ENCODE measurements around the gene BRINP1.

BRINP1 gene

DNA sequence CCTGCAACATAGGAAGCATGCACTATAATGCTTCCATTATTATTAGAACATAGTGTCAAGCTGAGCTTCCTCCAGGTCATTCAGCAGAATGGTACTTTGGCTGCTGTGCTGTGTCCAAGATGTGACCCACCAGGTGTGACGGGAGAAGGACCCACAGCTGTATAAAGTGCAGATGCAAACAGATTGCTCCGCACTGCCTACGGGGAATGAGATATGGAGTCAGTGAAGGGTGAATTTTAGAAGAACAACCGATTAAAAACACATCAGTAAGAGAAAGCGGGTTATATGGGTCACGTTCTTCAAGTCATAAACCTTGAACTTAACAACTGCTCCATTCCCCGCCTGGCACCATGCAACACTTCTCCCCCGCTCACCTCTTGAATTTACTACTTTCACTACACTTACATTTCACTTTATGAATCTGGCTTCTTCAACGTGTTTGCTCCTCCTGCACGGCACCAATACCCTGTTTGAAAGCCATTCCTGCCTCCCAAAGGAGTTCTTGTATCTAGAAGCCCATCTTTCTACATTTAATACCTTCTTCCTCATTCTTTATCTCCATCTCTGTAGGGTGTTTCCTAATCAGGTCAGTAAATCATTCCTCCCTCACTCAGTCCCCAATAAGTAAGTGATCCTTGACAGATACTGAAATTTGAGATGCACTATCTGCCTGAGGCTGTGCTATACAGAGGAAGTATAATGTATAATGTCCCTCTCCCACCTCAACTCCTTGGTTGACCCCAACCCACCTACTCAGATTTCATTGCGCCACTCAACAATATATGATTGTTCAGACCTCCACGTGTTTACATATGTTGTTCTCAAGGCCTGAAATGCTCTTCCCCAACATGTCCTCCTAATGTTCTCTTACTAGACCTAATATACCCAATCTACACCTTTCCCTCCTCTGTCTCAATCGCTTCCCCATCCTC, 25.9 kb downstream of the BRINP1 start:
- no peaks in the 10 kb centered on the region for H3K27me3 ChIP-seq (ENCODE audit: control insufficient read depth in 2 of 2, insufficient read depth in 2 of 2, low read length in 2 of 2)
- H3K4me3 ChIP-seq (ENCODE audit: low read length in 2 of 2): no peak overlapping the region
- no peaks in the 10 kb centered on the region for H3K9me3 ChIP-seq (ENCODE audit: control insufficient read depth in 2 of 2, low read length in 2 of 2)
- H3K36me3 ChIP-seq (ENCODE audit: control insufficient read depth in 2 of 2, insufficient read depth in 2 of 2, low read length in 2 of 2): no peaks in the 10 kb centered on the region
- no peaks in the 10 kb centered on the region for H3K4me1 ChIP-seq (ENCODE audit: control insufficient read depth in 2 of 2, insufficient read depth in 2 of 2, low read length in 2 of 2)
- H3K27ac ChIP-seq (ENCODE audit: low read depth in 2 of 2, low read length in 2 of 2): no peak overlapping the region
- no peak overlapping the region for H3K9ac ChIP-seq (ENCODE audit: low read depth in 1 of 2, low read length in 2 of 2)

DNA sequence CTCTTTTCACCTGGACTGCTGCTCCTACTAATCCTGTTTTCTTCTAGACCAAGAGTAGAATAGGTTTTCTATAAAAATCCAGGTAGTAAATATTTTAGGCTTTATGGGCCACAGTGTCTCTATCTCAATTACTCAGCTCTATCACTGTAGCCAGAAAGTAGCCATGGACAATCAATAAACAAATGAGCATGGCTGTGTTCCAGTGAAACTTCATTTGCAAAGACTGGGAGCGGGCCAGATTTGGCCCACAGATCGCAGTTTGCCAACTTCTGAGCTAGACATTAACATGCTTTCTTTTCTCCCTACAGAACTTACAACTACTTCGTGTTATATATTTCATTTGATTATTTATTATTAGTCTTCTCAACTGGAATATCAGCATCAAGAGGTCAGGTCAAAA, 30.2 kb downstream of the BRINP1 start:
- H3K4me3 ChIP-seq (ENCODE audit: low read length in 2 of 2): no peak overlapping the region
- no peaks in the 10 kb centered on the region for H3K27me3 ChIP-seq (ENCODE audit: control insufficient read depth in 2 of 2, insufficient read depth in 2 of 2, low read length in 2 of 2)

DNA sequence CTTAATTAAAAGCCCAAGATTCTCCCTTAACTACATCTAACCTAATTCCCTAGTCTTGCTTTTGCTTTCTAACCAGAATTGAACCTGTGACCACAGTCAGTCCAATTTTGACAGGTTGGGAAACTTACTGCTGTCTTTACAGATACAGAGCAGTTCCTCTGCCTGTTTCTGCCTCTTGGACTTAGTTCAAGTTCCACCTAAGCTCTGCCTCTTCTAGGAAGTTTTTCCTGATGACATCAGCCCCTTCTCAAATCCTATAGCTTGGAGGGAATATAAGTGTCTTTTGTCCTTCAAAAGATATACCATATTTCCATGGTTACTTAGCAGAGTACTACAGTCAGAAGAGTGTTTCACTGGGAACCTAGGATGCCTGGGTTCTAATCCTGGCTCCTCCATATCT, 31.7 kb downstream of the BRINP1 start:
- H3K9ac ChIP-seq (ENCODE audit: low read depth in 1 of 2, low read length in 2 of 2): no peak overlapping the region
- H3K9me3 ChIP-seq (ENCODE audit: control insufficient read depth in 2 of 2, low read length in 2 of 2): no peaks in the 10 kb centered on the region
- no peaks in the 10 kb centered on the region for H3K4me1 ChIP-seq (ENCODE audit: control insufficient read depth in 2 of 2, insufficient read depth in 2 of 2, low read length in 2 of 2)
- no peaks in the 10 kb centered on the region for H3K27me3 ChIP-seq (ENCODE audit: control insufficient read depth in 2 of 2, insufficient read depth in 2 of 2, low read length in 2 of 2)
- no peak overlapping the region for H3K27ac ChIP-seq (ENCODE audit: low read depth in 2 of 2, low read length in 2 of 2)
- H3K36me3 ChIP-seq (ENCODE audit: control insufficient read depth in 2 of 2, insufficient read depth in 2 of 2, low read length in 2 of 2): no peaks in the 10 kb centered on the region
- no peak overlapping the region for H3K4me3 ChIP-seq (ENCODE audit: low read length in 2 of 2)

More for the DNA sequence above, 30.2 kb downstream of the BRINP1 start:
- H3K36me3 ChIP-seq (ENCODE audit: control insufficient read depth in 2 of 2, insufficient read depth in 2 of 2, low read length in 2 of 2): no peaks in the 10 kb centered on the region
- H3K27ac ChIP-seq (ENCODE audit: low read depth in 2 of 2, low read length in 2 of 2): no peak overlapping the region
- no peak overlapping the region for H3K9ac ChIP-seq (ENCODE audit: low read depth in 1 of 2, low read length in 2 of 2)
- no peaks in the 10 kb centered on the region for H3K4me1 ChIP-seq (ENCODE audit: control insufficient read depth in 2 of 2, insufficient read depth in 2 of 2, low read length in 2 of 2)
- no peaks in the 10 kb centered on the region for H3K9me3 ChIP-seq (ENCODE audit: control insufficient read depth in 2 of 2, low read length in 2 of 2)

DNA sequence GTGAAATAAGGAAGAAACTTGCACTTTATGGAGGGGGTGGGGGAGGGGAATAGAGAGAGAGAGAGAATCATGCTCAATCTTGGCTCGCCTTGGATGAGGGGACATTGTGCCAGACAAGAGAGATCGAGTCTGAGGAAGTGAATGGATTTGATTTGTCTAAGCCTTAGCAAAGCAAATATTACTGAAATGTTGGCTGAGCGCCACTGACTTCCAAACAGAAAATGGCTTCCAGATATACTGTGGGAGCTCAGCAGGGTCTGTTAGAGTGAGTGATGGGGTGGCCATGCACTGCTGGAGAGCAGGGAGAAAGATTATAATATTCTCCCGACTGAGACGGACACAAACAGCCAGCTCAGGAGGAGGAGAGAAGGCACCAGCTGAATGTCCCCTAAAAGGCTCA, 34.5 kb downstream of the BRINP1 start:
- no peaks in the 10 kb centered on the region for H3K9me3 ChIP-seq (ENCODE audit: control insufficient read depth in 2 of 2, low read length in 2 of 2)
- H3K36me3 ChIP-seq (ENCODE audit: control insufficient read depth in 2 of 2, insufficient read depth in 2 of 2, low read length in 2 of 2): no peaks in the 10 kb centered on the region
- H3K27me3 ChIP-seq (ENCODE audit: control insufficient read depth in 2 of 2, insufficient read depth in 2 of 2, low read length in 2 of 2): no peaks in the 10 kb centered on the region
- no peak overlapping the region for H3K27ac ChIP-seq (ENCODE audit: low read depth in 2 of 2, low read length in 2 of 2)
- H3K4me3 ChIP-seq (ENCODE audit: low read length in 2 of 2): no peak overlapping the region
- H3K9ac ChIP-seq (ENCODE audit: low read depth in 1 of 2, low read length in 2 of 2): no peak overlapping the region
- H3K4me1 ChIP-seq (ENCODE audit: control insufficient read depth in 2 of 2, insufficient read depth in 2 of 2, low read length in 2 of 2): no peaks in the 10 kb centered on the region

DNA sequence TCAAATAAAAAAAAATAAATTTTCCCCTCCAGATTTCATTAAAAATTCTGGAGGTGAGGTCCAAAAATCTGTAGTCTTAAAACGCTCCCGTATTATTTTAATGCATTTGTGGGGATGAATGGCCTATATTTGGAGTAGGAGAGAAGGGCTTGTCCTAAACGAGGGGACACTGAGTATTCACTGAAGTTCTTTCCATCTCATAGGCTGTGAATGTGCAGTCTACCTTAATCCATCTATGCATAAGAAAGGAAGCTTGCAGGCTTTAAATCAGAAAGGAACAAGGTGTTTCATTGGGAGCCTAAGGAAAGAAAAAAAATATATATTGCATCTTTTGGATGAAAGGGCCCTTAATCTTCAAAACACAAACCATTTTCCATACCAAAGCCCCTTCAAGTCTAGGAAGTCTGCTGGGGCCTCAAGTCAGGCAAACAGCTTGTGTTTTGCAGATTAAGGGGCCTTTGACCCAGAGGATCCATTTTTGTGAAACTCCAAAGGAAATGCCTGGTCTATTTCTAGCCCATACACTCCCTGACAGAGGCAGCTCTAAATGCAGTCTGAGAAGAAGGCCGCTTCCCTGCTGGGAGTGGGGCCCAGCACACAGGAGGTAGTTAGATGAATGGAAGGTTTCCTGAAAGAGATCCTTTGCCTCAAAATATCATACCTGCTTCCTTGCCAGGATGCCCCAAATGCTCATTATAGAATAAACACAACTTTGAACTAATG, 35.6 kb downstream of the BRINP1 start:
- H3K9ac ChIP-seq (ENCODE audit: low read depth in 1 of 2, low read length in 2 of 2): no peak overlapping the region
- H3K36me3 ChIP-seq (ENCODE audit: control insufficient read depth in 2 of 2, insufficient read depth in 2 of 2, low read length in 2 of 2): no peaks in the 10 kb centered on the region
- H3K27me3 ChIP-seq (ENCODE audit: control insufficient read depth in 2 of 2, insufficient read depth in 2 of 2, low read length in 2 of 2): no peaks in the 10 kb centered on the region
- H3K9me3 ChIP-seq (ENCODE audit: control insufficient read depth in 2 of 2, low read length in 2 of 2): no peaks in the 10 kb centered on the region
- no peak overlapping the region for H3K4me3 ChIP-seq (ENCODE audit: low read length in 2 of 2)
- H3K27ac ChIP-seq (ENCODE audit: low read depth in 2 of 2, low read length in 2 of 2): no peak overlapping the region
- no peaks in the 10 kb centered on the region for H3K4me1 ChIP-seq (ENCODE audit: control insufficient read depth in 2 of 2, insufficient read depth in 2 of 2, low read length in 2 of 2)

DNA sequence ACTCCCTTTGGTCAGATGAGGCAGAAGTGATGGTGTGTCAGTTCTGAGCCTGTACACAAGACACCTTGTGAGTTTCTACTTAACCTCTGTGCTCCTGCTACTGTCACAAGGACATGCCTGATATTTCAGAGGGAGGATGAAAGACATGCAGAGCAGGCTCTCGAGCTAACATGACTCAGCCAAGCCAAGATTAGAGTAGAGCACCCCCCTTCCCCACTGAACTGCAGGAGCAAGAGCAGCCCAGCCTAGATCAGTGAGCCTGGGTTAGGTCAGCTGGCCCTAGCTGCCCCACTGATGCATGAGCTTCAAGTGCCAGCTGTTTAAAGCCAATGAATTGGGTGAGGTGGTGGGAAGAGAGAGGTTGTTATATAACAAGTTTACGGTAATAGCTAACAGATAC, 36.7 kb downstream of the BRINP1 start:
- no peak overlapping the region for H3K27ac ChIP-seq (ENCODE audit: low read depth in 2 of 2, low read length in 2 of 2)
- no peak overlapping the region for H3K9ac ChIP-seq (ENCODE audit: low read depth in 1 of 2, low read length in 2 of 2)
- no peaks in the 10 kb centered on the region for H3K27me3 ChIP-seq (ENCODE audit: control insufficient read depth in 2 of 2, insufficient read depth in 2 of 2, low read length in 2 of 2)
- no peaks in the 10 kb centered on the region for H3K36me3 ChIP-seq (ENCODE audit: control insufficient read depth in 2 of 2, insufficient read depth in 2 of 2, low read length in 2 of 2)
- no peaks in the 10 kb centered on the region for H3K9me3 ChIP-seq (ENCODE audit: control insufficient read depth in 2 of 2, low read length in 2 of 2)
- H3K4me3 ChIP-seq (ENCODE audit: low read length in 2 of 2): no peak overlapping the region
- H3K4me1 ChIP-seq (ENCODE audit: control insufficient read depth in 2 of 2, insufficient read depth in 2 of 2, low read length in 2 of 2): no peaks in the 10 kb centered on the region

DNA sequence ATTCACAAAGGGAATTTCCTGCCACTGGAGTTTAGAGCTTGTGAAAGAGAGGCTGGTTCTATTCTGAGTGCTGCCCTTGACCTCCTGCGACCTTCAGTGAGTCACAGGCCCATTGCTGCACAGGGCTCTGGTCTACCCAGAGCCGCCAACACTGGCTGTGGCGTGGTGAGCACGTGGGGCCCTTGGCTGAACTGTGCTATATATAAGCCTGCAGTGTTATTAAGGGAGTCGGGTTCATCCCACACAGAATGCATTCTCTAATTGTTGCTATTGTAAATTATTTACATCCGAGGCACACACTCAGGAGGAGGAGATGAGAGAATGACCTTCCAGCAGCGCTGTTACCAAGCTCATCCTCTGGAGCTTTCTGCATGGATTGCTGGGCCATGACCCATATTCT, 47.1 kb downstream of the BRINP1 start:
- Histone ChIP-seq H3K36me3 (ENCODE audit: control insufficient read depth in 2 of 2, insufficient read depth in 2 of 2, low read length in 2 of 2) (no peaks in the 10 kb centered on the region), H3K27me3 (ENCODE audit: control insufficient read depth in 2 of 2, insufficient read depth in 2 of 2, low read length in 2 of 2) (no peaks in the 10 kb centered on the region), H3K27ac (ENCODE audit: low read depth in 2 of 2, low read length in 2 of 2) (no peak overlapping the region), H3K4me1 (ENCODE audit: control insufficient read depth in 2 of 2, insufficient read depth in 2 of 2, low read length in 2 of 2) (no peaks in the 10 kb centered on the region), H3K9ac (ENCODE audit: low read depth in 1 of 2, low read length in 2 of 2) (no peak overlapping the region), H3K9me3 (ENCODE audit: control insufficient read depth in 2 of 2, low read length in 2 of 2) (no peaks in the 10 kb centered on the region), H3K4me3 (ENCODE audit: low read length in 2 of 2) (no peak overlapping the region)

DNA sequence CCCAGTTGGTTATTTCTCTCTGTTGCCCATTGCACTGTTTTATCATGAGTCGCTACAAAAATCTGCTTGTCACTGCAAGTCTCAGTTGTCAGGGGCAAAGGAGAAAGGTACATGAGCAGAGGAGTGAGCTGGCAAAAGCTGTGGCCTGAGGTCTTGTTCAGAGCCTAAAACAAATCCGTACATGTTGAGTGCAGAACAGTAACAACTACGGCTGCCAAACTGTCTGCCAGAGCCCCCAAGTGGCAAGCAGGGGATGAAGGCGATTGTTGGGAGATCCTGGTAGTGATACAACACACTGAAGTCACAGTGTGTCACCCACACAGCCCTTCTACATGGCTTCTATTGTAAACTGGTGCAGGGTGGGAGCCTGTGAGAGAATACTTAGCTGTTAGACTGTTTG, 50.9 kb downstream of the BRINP1 start:
- no peak overlapping the region for H3K27ac ChIP-seq (ENCODE audit: low read depth in 2 of 2, low read length in 2 of 2)
- H3K27me3 ChIP-seq (ENCODE audit: control insufficient read depth in 2 of 2, insufficient read depth in 2 of 2, low read length in 2 of 2): no peaks in the 10 kb centered on the region
- no peaks in the 10 kb centered on the region for H3K9me3 ChIP-seq (ENCODE audit: control insufficient read depth in 2 of 2, low read length in 2 of 2)
- no peak overlapping the region for H3K4me3 ChIP-seq (ENCODE audit: low read length in 2 of 2)
- no peak overlapping the region for H3K9ac ChIP-seq (ENCODE audit: low read depth in 1 of 2, low read length in 2 of 2)
- no peaks in the 10 kb centered on the region for H3K4me1 ChIP-seq (ENCODE audit: control insufficient read depth in 2 of 2, insufficient read depth in 2 of 2, low read length in 2 of 2)
- no peaks in the 10 kb centered on the region for H3K36me3 ChIP-seq (ENCODE audit: control insufficient read depth in 2 of 2, insufficient read depth in 2 of 2, low read length in 2 of 2)

DNA sequence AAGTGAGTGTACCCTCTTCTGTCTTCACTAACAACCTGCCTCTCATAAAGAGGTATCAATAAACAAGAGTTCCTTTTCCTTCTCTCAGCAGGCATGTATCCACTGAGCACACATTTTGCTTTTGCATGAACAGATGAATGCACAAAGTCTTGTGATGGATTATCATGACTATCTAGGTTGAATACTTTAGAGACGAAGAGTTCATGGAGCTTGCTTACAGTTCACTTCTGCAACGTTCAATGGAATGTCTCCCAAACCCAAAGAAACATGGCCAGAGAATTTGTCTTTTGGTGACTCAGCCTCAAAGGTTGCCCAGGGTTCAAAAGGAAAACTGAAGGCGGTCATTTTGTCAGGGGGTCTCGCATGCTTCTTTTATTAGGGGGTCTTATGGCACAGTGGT, 55.4 kb downstream of the BRINP1 start:
- Histone ChIP-seq H3K27me3 (ENCODE audit: control insufficient read depth in 2 of 2, insufficient read depth in 2 of 2, low read length in 2 of 2) (no peaks in the 10 kb centered on the region), H3K9me3 (ENCODE audit: control insufficient read depth in 2 of 2, low read length in 2 of 2) (no peaks in the 10 kb centered on the region), H3K4me3 (ENCODE audit: low read length in 2 of 2) (no peak overlapping the region), H3K9ac (ENCODE audit: low read depth in 1 of 2, low read length in 2 of 2) (no peak overlapping the region), H3K27ac (ENCODE audit: low read depth in 2 of 2, low read length in 2 of 2) (no peak overlapping the region), H3K36me3 (ENCODE audit: control insufficient read depth in 2 of 2, insufficient read depth in 2 of 2, low read length in 2 of 2) (no peaks in the 10 kb centered on the region), H3K4me1 (ENCODE audit: control insufficient read depth in 2 of 2, insufficient read depth in 2 of 2, low read length in 2 of 2) (no peaks in the 10 kb centered on the region)

DNA sequence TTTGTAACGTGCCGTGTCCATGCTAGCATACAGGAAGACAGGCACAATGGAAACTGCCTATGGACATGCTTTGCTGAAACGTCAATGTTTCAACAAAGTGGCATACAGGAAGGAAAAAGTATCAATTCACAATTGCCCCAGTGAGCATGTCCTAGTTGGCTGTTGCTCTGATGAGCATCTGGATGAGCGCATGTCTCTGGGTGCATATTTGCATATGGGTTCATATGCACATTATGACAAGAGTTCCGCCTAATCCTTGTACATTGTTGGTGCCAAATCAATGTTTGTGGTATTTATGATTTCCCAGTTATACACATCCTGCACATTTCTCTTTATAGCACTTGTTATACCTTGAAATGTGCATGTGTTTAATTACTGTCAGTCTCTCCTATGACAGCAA, 58.5 kb downstream of the BRINP1 start:
- no peaks in the 10 kb centered on the region for H3K27me3 ChIP-seq (ENCODE audit: control insufficient read depth in 2 of 2, insufficient read depth in 2 of 2, low read length in 2 of 2)
- no peaks in the 10 kb centered on the region for H3K36me3 ChIP-seq (ENCODE audit: control insufficient read depth in 2 of 2, insufficient read depth in 2 of 2, low read length in 2 of 2)
- no peak overlapping the region for H3K27ac ChIP-seq (ENCODE audit: low read depth in 2 of 2, low read length in 2 of 2)

More for the DNA sequence above, 58.5 kb downstream of the BRINP1 start:
- no peak overlapping the region for H3K9ac ChIP-seq (ENCODE audit: low read depth in 1 of 2, low read length in 2 of 2)
- H3K4me1 ChIP-seq (ENCODE audit: control insufficient read depth in 2 of 2, insufficient read depth in 2 of 2, low read length in 2 of 2): no peaks in the 10 kb centered on the region
- H3K9me3 ChIP-seq (ENCODE audit: control insufficient read depth in 2 of 2, low read length in 2 of 2): no peaks in the 10 kb centered on the region
- H3K4me3 ChIP-seq (ENCODE audit: low read length in 2 of 2): no peak overlapping the region

All from mucosa of rectum (tissue), 2 donors.